ENCODE data around the gene ULK2.

- TF ChIP-seq EZH2phosphoT487 (IDR thresholded peaks at IDR 0.05; ENCODE audit: borderline replicate concordance) (no peak), CTCF (conservative IDR thresholded peaks at IDR 0.05; ENCODE audit: low read length) (no peak)
Measured at GRCh38 chr17:19755392-19755791, 112.3 kb downstream of the ULK2 start.

Data from Loucy (cell line).